HG03442 (cell line): ENCODE results near the gene FOSL2.
A peak's percentile ranks its signal among the peaks of the same experiment; 100 is the strongest.
"Not testable (repeated sequence)": the region's sequence is repeated elsewhere in the genome, so short reads cannot be mapped to it uniquely, and the experiment has no call there.

ENCODE experiments used
- ATAC-seq: cut with Tn5 transposase; IDR thresholded peaks from one replicate; pipeline ENCODE4 v1.9.1; 2021; ENCODE audit warnings: mild to moderate bottlenecking, moderate library complexity; ENCODE audit not compliant: unreplicated experiment

FOSL2 gene

DNA sequence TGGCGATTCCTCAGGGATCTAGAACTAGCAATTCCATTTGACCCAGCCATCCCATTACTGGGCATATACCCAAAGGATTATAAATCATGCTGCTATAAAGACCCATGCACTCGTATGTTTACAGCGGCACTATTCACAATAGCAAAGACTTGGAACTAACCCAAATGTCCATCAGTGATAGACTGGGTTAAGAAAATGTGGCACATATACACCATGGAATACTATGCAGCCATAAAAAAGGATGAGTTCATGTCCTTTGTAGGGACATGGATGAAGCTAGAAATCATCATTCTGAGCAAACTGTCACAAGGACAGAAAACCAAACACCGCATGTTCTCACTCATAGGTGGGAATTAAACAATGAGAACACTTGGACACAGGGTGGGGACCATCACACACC lies 20.9 kb upstream of the FOSL2 start:
- not testable (repeated sequence) for ATAC-seq

DNA sequence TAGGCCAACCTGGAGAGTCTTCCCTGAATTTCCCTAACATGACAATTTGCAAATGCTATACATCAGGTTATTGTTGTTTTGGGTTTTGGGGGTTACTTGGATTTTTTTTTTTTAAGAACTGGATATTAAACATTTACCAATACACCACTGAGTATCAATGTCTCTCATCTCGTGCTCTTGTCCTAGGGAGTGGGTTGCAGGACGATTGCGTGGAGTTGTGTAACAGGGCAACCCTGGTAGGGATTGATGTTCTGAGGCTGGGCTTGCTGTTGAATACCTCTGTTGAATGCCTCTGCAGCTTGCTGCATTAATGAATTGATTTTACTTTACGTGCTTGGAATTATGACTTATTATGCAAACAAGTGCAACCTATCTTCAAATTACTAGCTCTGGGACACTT lies 18.8 kb upstream of the FOSL2 start:
- no peak for ATAC-seq

DNA sequence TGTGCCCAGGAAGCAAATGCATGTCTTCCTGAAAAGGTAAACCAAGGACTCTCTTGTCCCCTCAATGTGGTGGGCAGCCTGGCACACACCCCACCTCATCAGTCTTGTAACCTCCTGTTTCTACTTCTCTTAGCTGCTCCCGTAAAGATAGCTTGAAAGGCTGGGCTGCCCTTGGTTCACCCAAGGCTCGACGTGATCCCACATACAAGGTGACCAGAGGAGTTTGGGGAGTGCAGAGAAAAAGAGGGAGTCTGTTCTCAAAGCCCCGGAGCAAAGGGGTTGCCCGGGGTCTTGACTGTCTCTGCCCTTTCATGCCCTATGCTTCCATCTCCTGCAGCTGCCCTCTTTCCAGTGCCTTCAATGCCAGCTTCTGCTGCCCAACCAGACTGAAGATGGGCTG lies 18.3 kb upstream of the FOSL2 start:
- no peak for ATAC-seq

- ATAC-seq: no peak
Observed at GRCh38 chr2:28375236-28375635, 17.4 kb upstream of the FOSL2 start.

DNA sequence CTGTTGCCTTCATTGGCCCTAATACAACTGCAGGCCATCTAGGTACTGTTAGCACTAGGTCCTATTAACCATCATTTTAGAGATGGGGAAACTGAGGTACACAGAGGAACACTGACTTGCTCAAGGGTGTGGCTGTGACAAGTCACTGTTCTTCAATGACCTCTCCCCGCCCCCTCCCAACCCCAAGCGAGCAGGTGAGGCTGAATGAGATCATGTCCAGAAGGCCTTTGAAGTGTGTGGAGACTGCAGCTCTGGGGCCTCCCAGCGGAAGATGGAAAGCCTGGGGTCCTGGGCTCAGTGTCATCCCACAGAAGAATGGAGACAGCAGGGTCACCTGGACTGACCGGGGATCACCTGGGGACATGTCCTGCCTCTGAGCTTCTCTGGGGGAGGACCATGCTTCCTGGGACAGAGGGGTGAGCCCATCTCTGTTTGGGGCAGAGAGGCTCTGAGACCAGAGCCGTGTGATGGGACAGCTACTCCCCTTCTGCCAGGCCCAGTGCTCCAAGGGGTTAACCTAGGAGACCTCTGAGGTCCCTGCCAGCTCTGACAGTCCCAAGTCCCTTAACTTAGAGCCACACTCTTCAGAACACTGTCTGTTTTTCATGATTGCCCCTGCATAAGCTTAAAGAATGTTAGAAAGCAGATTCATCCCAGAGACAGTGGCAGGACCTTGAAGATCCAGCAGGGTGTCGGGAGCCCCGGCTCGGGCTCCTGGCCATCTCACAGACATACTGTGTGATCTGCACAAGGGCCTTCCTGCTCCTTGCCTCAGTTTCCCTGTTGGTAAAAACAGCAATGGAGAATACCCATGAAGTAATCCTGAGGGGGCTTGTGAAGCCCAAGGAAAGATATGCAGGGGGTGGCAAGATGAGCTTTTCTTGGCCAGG lies 16.7 kb upstream of the FOSL2 start:
- ATAC-seq: no peak

GRCh38 chr2:28377195-28377816 lies 15.4 kb upstream of the FOSL2 start:
- ATAC-seq: no peak

DNA sequence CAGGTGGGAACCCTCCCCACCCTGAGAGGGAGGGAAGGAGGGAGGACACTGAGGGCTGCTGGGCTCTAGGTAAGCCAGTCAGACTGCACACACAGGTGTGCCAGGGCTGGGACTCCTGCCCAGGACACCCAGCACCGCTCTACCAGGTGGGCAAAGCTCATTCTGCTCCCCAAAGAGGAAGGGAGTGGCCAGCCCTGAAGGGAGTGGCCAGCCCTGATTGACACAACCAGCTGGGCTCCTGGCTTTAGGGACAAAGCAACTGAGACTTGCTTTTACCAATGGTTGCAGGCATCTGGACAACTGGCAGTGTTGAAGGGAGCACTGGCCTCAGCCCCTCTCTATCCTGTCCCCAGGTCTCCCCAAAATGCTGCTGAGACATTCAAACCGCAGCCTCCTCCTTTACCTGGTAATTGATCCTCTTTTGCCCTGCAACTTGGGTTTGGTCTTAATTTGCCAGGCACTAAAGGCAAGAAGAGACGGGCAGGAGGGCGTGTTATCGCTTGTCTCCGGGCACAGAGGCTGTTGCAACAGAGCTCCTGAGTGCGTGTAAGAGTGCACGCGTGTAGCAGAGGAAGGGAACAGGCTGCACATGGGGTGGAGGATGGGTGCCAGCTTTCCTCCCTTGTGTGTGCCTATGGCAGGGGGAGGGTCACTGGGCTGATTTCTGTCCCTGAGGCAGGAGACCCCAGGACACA lies 14.5 kb upstream of the FOSL2 start:
- ATAC-seq: no peak

DNA sequence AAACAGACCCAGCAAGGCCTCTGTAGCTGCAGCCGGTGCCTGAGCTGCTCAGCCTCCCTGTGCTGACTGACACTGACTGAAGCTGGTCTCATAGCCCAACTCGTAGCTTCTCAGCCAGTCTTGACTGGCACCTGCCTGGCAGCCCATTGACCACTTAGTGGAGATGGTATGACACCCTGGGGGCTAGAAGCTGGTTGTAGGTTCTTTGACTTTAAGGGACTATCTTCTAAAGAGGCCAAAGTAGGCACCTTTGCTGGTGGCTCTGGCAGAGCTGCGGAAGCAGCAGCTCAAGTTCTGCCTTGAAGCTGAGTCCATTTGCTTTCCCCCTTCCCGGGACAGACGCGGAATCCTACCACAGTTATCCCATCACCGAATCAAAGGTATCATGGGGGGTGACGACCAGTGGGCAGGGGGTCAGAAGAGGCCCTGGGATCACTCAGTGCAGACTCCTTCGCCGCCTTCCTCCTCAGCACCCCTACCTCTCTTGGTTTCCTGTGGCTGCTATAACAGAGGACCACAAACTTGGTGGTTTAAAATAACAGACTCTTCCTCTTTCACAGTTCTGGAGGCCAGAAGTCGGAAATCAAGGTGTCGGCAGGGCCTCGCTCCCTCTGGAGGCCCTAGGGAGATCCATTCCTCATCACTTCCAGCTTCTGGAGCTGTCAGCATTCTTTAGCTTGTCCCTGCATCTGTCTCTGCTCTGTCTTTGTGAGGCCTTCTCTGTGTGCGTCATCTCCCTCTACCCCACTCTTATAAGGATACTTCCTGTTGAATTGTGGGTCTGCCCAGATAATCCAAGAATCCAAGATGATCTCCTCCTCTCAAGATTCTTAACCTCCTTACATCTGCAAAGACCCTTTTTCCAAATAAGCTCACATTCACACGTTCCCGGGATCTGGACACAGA lies 13.7 kb upstream of the FOSL2 start:
- ATAC-seq: no peak

GRCh38 chr2:28380219-28380618 lies 12.4 kb upstream of the FOSL2 start:
- ATAC-seq: no peak

- ATAC-seq: no peak
Observed at GRCh38 chr2:28381225-28382180, 11.2 kb upstream of the FOSL2 start.

DNA sequence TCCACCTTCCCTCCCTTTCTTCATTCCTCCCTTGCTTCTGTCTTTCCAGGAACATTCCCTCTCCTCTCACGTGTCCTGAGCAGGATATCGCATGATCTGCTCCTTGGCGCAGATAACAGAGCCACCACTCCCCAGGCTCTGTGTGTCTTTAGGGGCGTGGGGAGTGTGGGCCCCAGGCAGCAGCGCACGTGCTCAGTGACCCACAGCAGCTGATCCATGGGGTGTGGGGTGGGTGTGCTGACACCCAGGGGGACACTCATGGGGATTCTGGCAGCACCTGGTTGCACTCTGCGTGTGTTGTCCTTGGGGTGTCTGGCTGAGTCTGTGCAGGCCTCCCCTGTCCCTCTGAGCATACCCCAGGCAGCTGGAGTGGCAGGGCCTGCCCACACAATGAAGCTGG lies 9.9 kb upstream of the FOSL2 start:
- no peak for ATAC-seq

- no peak for ATAC-seq
Observed at GRCh38 chr2:28387082-28387960, 5.3 kb upstream of the FOSL2 start.

- no peak for ATAC-seq
Observed at GRCh38 chr2:28389399-28390240, 3.0 kb upstream of the FOSL2 start.

DNA sequence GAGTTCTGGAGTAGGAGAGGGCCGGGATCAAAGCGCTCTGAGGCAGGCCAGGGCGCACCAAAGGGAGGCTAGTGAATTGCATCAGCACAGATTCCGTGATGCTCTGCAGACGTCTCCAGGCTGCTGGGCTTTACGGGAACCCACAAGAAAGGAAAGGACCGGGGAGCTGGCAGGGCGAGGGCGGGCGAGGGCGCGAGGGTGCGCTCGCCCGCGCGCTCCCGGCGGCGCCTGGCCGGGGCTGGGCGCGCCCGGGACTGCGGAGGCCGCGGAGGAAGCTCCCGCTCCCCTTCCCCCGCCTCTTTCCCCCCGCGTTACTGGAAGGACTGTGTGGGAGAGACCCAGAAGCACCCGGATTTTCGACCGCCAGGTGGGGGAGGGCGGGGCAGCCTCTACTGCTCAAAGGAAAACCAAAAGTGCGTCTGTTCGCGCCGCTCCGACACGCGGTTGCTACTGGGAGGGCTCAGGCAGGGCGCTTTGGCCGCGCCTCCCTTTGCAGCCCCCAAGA lies 2.4 kb upstream of the FOSL2 start:
- ATAC-seq: no peak

GRCh38 chr2:28390746-28391563 lies 1.7 kb upstream of the FOSL2 start:
- ATAC-seq: no peak

- ATAC-seq: peak; percentile 26
Observed at GRCh38 chr2:28391564-28392296, 928 bp upstream of the FOSL2 start.
